Measurements from ENCODE around the gene ADRA1B.

DNA sequence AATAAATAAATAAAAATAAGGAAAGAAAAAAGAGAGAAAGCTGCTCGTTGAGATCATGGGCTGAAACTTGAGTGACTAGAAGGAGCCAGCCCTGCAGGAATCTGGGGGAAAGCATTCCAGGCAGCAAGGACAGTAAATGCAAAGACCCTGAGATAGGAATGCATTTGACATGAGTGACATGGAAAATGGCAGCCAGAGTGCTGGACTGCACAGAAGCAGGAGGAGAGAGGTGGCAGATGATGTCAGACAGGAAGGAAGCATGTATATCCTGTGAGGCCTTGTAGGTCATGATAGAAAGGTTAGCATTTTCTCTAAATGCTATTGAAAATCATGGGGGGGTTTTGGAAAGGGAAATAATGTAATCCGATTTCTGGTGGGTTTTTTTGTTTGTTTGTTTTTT, 29.1 kb downstream of the ADRA1B start:
- TF ChIP-seq CTCF (conservative IDR thresholded peaks at IDR 0.05; ENCODE audit: low read depth, low read length) (no peak), EZH2phosphoT487 (IDR thresholded peaks at IDR 0.05; ENCODE audit: borderline replicate concordance, low read length) (no peak), EZH2 (IDR thresholded peaks at IDR 0.05; ENCODE audit: low read length, unreplicated experiment) (no peak)
